Measurements from ENCODE around the gene CNNM1. TPM values are rescaled to one million over a fixed set of nuclear protein-coding genes. Genes with fewer than 3 reads are reported as not detected.
A peak's percentile ranks its signal among the peaks of the same experiment; 100 is the strongest.

Gene CNNM1
- total RNA-seq, 1 experiment from 2014 or later = 0.90 TPM

DNA sequence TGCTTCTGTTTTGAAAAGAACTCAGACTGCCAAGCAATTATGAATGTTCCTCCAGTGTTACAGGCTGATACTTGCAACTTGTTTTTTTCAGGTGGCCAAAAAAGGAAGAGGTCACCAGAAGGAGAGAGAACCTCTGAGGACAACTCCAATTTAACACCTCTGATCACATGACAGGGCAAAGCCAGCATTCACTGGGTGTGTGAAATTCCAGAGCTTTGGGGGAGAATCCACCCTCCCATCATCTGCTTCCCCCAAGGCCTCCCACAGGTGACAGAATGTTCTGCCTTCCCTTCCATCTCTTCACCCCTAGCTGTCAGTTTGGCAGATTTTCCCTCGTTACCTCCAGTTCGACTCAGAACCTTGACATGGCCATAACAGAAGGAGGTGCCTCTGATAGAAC lies 62.2 kb downstream of the CNNM1 start:
- ATAC-seq (no peak), DNase-seq (ENCODE audit: low spot score) (no peak)
- ChIA-PET CTCF (interaction anchor here (1.6 to 2.3 kb wide), 3 partner anchors 13 to 45 kb away, joined by 5 to 13 read pairs (median 5); partner anchors contain the start of gene GOT1), POLR2A (interaction anchor here (1.0 kb wide), 1 partner anchor 39 kb away, joined by 4 read pairs; the partner anchor contains the start of gene GOT1)
- TF ChIP-seq ATF6 (CRISPR knock-in tag; IDR thresholded peaks at IDR 0.05) = no peak
- no peak for TF ChIP-seq MLX (CRISPR knock-in tag; IDR thresholded peaks at IDR 0.05)
- TF ChIP-seq MXD4 (CRISPR knock-in tag; IDR thresholded peaks at IDR 0.05; ENCODE audit: borderline replicate concordance) = no peak
- TF ChIP-seq, protein P1, sequence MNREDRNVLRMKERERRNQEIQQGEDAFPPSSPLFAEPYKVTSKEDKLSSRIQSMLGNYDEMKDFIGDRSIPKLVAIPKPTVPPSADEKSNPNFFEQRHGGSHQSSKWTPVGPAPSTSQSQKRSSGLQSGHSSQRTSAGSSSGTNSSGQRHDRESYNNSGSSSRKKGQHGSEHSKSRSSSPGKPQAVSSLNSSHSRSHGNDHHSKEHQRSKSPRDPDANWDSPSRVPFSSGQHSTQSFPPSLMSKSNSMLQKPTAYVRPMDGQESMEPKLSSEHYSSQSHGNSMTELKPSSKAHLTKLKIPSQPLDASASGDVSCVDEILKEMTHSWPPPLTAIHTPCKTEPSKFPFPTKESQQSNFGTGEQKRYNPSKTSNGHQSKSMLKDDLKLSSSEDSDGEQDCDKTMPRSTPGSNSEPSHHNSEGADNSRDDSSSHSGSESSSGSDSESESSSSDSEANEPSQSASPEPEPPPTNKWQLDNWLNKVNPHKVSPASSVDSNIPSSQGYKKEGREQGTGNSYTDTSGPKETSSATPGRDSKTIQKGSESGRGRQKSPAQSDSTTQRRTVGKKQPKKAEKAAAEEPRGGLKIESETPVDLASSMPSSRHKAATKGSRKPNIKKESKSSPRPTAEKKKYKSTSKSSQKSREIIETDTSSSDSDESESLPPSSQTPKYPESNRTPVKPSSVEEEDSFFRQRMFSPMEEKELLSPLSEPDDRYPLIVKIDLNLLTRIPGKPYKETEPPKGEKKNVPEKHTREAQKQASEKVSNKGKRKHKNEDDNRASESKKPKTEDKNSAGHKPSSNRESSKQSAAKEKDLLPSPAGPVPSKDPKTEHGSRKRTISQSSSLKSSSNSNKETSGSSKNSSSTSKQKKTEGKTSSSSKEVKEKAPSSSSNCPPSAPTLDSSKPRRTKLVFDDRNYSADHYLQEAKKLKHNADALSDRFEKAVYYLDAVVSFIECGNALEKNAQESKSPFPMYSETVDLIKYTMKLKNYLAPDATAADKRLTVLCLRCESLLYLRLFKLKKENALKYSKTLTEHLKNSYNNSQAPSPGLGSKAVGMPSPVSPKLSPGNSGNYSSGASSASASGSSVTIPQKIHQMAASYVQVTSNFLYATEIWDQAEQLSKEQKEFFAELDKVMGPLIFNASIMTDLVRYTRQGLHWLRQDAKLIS (CRISPR knock-in tag; IDR thresholded peaks at IDR 0.05; ENCODE audit: borderline replicate concordance) = no peak
- no peak for TF ChIP-seq ZNF121 (CRISPR knock-in tag; IDR thresholded peaks at IDR 0.05)
- no peak for TF ChIP-seq IRF1 (CRISPR knock-in tag; IDR thresholded peaks at IDR 0.05)
- no peak overlapping the region for H3K4me3 Mint-ChIP-seq
- peaks cover 45% of the 10 kb centered on the region for H3K4me1 Mint-ChIP-seq
- H3K27ac Mint-ChIP-seq = no peak overlapping the region
- no peaks in the 10 kb centered on the region for H3K36me3 Mint-ChIP-seq
- no peaks in the 10 kb centered on the region for H3K9me3 Mint-ChIP-seq
- no peaks in the 10 kb centered on the region for H3K27me3 Mint-ChIP-seq (ENCODE audit: low read depth)

DNA sequence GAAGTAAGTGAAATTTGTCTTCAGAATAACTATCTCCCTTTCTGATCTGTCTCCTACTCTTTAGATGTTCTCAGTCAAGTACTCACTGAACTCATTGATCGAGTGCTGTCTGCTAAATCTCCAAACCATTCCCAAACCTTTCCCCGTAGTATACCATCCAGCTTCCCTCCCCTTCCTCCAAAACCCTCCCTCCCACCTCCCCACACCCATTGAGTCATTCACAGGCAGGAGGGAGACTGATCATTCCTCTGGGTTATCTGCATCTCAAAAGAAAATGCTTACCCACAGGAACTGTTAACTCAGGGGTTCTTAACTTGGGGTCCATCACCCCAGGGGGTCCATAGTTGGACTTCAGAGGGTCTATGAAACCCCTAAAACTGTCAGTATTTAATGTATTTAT lies 63.9 kb downstream of the CNNM1 start:
- Mint-ChIP-seq H3K9me3 (no peaks in the 10 kb centered on the region), H3K36me3 (peaks cover 11% of the 10 kb centered on the region), H3K27me3 (ENCODE audit: low read depth) (no peaks in the 10 kb centered on the region), H3K4me3 (peak overlapping the region; percentile 70), H3K27ac (peak overlapping the region; percentile 47; the same call in 1 of the 2 replicates), H3K4me1 (peaks cover 46% of the 10 kb centered on the region)
- ChIA-PET POLR2A (interaction anchor here (0.7 kb wide), 1 partner anchor 38 kb away, joined by 5 read pairs; the partner anchor contains the start of gene GOT1), CTCF (interaction anchor here (0.7 to 2.3 kb wide), 9 partner anchors 11 to 219 kb away, joined by 3 to 15 read pairs (median 5); partner anchors contain the start of genes CNNM1 and GOT1)
- TF ChIP-seq ZNF121 (CRISPR knock-in tag; IDR thresholded peaks at IDR 0.05) = no peak
- TF ChIP-seq ATF1 (CRISPR knock-in tag; IDR thresholded peaks at IDR 0.05) = no peak
- TF ChIP-seq CREM (CRISPR knock-in tag; IDR thresholded peaks at IDR 0.05) = no peak
- TF ChIP-seq ZNF671 (CRISPR knock-in tag; IDR thresholded peaks at IDR 0.05) = no peak
- TF ChIP-seq NR2C2 (CRISPR knock-in tag; IDR thresholded peaks at IDR 0.05) = no peak
- no peak for TF ChIP-seq SP1 (CRISPR knock-in tag; conservative IDR thresholded peaks at IDR 0.05)
- TF ChIP-seq NR1H2 (CRISPR knock-in tag; IDR thresholded peaks at IDR 0.05) = no peak
- TF ChIP-seq NFYB (CRISPR knock-in tag; conservative IDR thresholded peaks at IDR 0.05; ENCODE audit: low read depth) = no peak
- no peak for TF ChIP-seq CTCF (IDR thresholded peaks at IDR 0.05)
- no peak for TF ChIP-seq TP53 (CRISPR knock-in tag; IDR thresholded peaks at IDR 0.05)
- no peak for TF ChIP-seq MYBL2 (CRISPR knock-in tag; IDR thresholded peaks at IDR 0.05)
- ATAC-seq = peak; percentile 74
- peak; percentile 24 for DNase-seq (ENCODE audit: low spot score)
